ENCODE measurements around the gene RMND5A. TPM values are rescaled to one million over a fixed set of nuclear protein-coding genes. Genes with fewer than 3 reads are reported as not detected.
A peak's percentile ranks its signal among the peaks of the same experiment; 100 is the strongest.

The RMND5A gene
- polyA plus RNA-seq, 1 of the 3 experiments (the other 2 are of a cell fraction): 4.3 TPM

GRCh38 chr2:86807468-86808275, 87.6 kb downstream of the RMND5A start:
- Histone ChIP-seq H3K27me3 (ENCODE audit: insufficient read depth) (no peaks in the 10 kb centered on the region; the same call in 1 of the 2 replicates), H3K27ac (ENCODE audit: low read depth in 2 of 2, low read length in 1 of 2) (peak overlapping the region in 1 of 2 experiments; percentile 73; a peak in 2 of 4 replicates), H3K9ac (no peak overlapping the region), H3K36me3 (replicated peaks in 1 of 2; ENCODE audit: control insufficient read depth in 1 of 2, insufficient read depth in 2 of 2, low read length in 1 of 2) (no peaks in the 10 kb centered on the region), H3K4me2 (peak overlapping the region; percentile 98), H2AFZ (ENCODE audit: low read depth) (peak overlapping the region; percentile 92), H4K20me1 (ENCODE audit: insufficient read depth) (no peaks in the 10 kb centered on the region), H3F3A (replicated peaks; ENCODE audit: insufficient read depth) (no peaks in the 10 kb centered on the region), H3K9me2 (no peaks in the 10 kb centered on the region), H3K79me2 (ENCODE audit: insufficient read depth) (no peaks in the 10 kb centered on the region), H3K9me3 (no peaks in the 10 kb centered on the region), H3K4me3 (ENCODE audit: low read depth in 2 of 2, low read length in 1 of 2) (peak overlapping the region; percentile 53 to 70), H3K4me1 (ENCODE audit: control insufficient read depth in 1 of 2, insufficient read depth in 2 of 2, low read depth in 1 of 2, low read length in 1 of 2) (peaks cover 0 to 11% of the 10 kb centered on the region in 2 experiments; a peak in 2 of 4 replicates)
- under 1% methylated on average over 33 of the region's 51 CpGs for WGBS (ENCODE audit: low lambda C conversion rate)
- ChIA-PET POLR2A (interaction anchor here (0.6 to 1.2 kb wide), 3 partner anchors 10 to 20 kb away, joined by 3 read pairs; no protein-coding TSS in a partner anchor), CTCF (interaction anchor here (0.7 to 2.7 kb wide), 11 partner anchors 8 to 188 kb away, joined by 3 to 25 read pairs (median 4); partner anchors contain the start of gene CD8A)
- DNase-seq: peak; percentile 92
- TF ChIP-seq JUND (IDR thresholded peaks at IDR 0.05): no peak
- TF ChIP-seq MXI1 (IDR thresholded peaks at IDR 0.05; ENCODE audit: low read depth, low read length): peak; percentile 96
- TF ChIP-seq EP300 (IDR thresholded peaks at IDR 0.05; ENCODE audit: borderline replicate concordance in 1 of 2, low read depth in 1 of 2, low read length in 1 of 2): no peak
- no peak; the same call in 1 of the 2 replicates for TF ChIP-seq SMC3 (IDR thresholded peaks at IDR 0.05; ENCODE audit: low read depth, low read length)
- 0 out of 2 replicates have a peak, but pooled peaks have one; percentile 30 for TF ChIP-seq FOXJ3 (CRISPR knock-in tag; IDR thresholded peaks at IDR 0.05)
- TF ChIP-seq TAF1 (IDR thresholded peaks at IDR 0.05; ENCODE audit: borderline replicate concordance, low read depth, low read length): no peak
- no peak for TF ChIP-seq RFX5 (IDR thresholded peaks at IDR 0.05; ENCODE audit: low read length)
- TF ChIP-seq GABPA (IDR thresholded peaks at IDR 0.05; ENCODE audit: low read depth): peak; percentile 60
- peak; percentile 48; the same call in 1 of the 2 replicates for TF ChIP-seq NRF1 (IDR thresholded peaks at IDR 0.05; ENCODE audit: low read depth, low read length)
- no peak for TF ChIP-seq GATA2 (CRISPR knock-in tag; IDR thresholded peaks at IDR 0.05)
- peak; percentile 40; the same call in 1 of the 2 replicates for TF ChIP-seq USF2 (IDR thresholded peaks at IDR 0.05; ENCODE audit: borderline replicate concordance, low read depth, low read length)
- TF ChIP-seq PBX3 (IDR thresholded peaks at IDR 0.05): no peak
- TF ChIP-seq USF1 (IDR thresholded peaks at IDR 0.05; ENCODE audit: borderline replicate concordance, low read depth): peak; percentile 82
- TF ChIP-seq FOXM1 (IDR thresholded peaks at IDR 0.05; ENCODE audit: low read depth): no peak
- TF ChIP-seq MAX (IDR thresholded peaks at IDR 0.05; ENCODE audit: low read depth): peak; percentile 84
